ENCODE measurements around the gene BAIAP2.
A peak's percentile ranks its signal among the peaks of the same experiment; 100 is the strongest.
"Not testable (repeated sequence)": the region's sequence is repeated elsewhere in the genome, so short reads cannot be mapped to it uniquely, and the experiment has no call there.

BAIAP2 gene

GRCh38 chr17:81138500-81138899, 103.5 kb downstream of the BAIAP2 start:
- DNase-seq (ENCODE audit: low read depth in 2 of 2) = no peak

- no peak for DNase-seq (ENCODE audit: low read depth in 2 of 2)
Observed at GRCh38 chr17:81139428-81139827, 104.5 kb downstream of the BAIAP2 start.

GRCh38 chr17:81140018-81140417, 105.1 kb downstream of the BAIAP2 start:
- DNase-seq (ENCODE audit: low read depth in 2 of 2) = no peak

DNA sequence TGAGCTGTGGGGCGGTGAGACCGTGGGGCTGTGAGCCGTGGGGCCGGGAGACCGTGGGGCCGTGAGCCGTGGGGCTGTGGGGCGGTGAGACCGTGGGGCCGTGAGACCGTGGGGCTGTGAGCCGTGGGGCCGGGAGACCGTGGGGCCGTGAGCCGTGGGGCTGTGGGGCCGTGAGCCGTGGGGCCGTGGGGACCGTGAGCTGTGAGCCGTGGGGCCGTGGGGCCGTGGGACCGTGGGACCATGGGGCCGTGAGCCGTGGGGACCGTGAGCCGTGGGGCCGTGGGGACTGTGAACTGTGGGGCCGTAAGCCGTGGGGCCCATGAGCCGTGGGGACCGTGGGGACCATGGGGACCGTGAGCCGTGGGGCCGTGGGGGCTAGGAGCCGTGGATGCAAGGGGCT, 105.7 kb downstream of the BAIAP2 start:
- DNase-seq (ENCODE audit: low read depth in 2 of 2) = no peak

GRCh38 chr17:81142301-81143199, 107.6 kb downstream of the BAIAP2 start:
- peak; percentile 25 to 34 for DNase-seq (ENCODE audit: low read depth in 2 of 2)

- DNase-seq (ENCODE audit: low read depth in 2 of 2) = no peak
Observed at GRCh38 chr17:81143200-81143527, 108.2 kb downstream of the BAIAP2 start.

- DNase-seq (ENCODE audit: low read depth in 2 of 2) = no peak
Observed at GRCh38 chr17:81143717-81144422, 108.9 kb downstream of the BAIAP2 start.

- DNase-seq (ENCODE audit: low read depth in 2 of 2) = no peak
Observed at GRCh38 chr17:81144423-81144781, 109.5 kb downstream of the BAIAP2 start.

- not testable (repeated sequence) for DNase-seq (ENCODE audit: low read depth in 2 of 2)
Observed at GRCh38 chr17:81146208-81146607, 111.3 kb downstream of the BAIAP2 start.

DNA sequence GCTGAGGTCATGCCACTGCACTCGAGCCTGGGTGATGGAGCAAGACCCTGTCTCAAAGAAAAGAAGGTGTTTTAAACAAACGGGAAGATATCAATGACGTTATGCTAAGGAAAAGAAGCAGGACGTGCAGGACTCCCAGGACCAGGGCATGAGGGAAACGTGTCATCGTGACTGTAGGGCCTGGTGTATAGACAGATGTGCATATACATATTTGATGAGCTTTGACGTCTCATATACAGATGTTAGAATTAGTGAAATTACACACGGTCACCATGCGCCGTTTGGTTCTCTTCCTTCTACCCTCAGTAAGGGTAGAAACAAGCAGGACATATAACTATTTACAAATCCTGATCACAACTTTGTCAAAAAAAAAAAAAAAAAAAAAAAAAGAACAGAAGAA, 112.8 kb downstream of the BAIAP2 start:
- DNase-seq (ENCODE audit: low read depth in 2 of 2) = no peak

GRCh38 chr17:81148571-81148970, 113.6 kb downstream of the BAIAP2 start:
- DNase-seq (ENCODE audit: low read depth in 2 of 2) = no peak

- no peak for DNase-seq (ENCODE audit: low read depth in 2 of 2)
Observed at GRCh38 chr17:81148986-81149533, 114.1 kb downstream of the BAIAP2 start.

- DNase-seq (ENCODE audit: low read depth in 2 of 2) = no peak
Observed at GRCh38 chr17:81150377-81151077, 115.6 kb downstream of the BAIAP2 start.

DNA sequence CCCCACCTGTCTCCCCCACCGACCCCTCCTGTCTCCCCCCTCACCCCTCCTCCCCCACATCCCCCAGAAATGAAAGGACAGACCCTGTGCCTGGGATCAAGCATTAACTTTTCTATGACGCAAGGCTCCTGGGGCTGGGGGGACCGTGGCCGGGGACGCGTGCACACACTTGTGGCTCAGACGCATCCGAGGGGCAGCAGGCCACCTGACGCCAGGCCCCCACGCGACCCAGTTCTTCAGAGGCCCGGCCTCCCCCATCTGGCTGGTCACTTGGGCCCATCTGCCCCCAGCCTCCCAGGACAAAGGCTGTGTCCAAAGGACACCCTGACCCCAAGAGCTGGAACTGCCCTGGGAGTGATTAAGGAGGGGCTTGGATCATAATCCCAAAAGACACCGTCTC, 116.3 kb downstream of the BAIAP2 start:
- no peak for DNase-seq (ENCODE audit: low read depth in 2 of 2)

DNA sequence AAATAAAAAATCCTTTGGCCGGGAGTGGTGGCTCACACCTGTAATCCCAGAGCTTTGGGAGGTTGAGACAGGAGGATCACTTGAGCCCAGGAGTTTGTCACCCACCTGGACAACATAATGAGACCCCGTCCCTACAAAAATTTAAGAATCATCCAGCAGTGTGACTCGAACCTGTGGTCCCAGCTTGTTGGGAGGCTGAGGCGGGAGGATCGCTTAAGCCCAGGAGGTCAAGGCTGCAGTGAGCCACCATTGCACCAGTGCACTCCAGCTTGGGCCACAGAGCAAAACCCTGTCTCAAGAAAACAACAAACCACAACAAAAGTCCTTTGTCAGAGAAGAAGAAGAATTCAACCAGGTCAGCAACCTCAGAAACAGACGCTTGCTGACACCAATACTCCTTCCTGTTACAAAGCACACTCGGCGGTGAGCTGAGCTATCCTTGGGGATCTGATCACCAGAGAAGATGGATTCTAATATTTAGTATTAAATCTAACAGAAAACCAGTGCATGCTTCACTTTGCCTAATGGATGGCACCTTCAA, 117.4 kb downstream of the BAIAP2 start:
- DNase-seq (ENCODE audit: low read depth in 2 of 2) = no peak

DNA sequence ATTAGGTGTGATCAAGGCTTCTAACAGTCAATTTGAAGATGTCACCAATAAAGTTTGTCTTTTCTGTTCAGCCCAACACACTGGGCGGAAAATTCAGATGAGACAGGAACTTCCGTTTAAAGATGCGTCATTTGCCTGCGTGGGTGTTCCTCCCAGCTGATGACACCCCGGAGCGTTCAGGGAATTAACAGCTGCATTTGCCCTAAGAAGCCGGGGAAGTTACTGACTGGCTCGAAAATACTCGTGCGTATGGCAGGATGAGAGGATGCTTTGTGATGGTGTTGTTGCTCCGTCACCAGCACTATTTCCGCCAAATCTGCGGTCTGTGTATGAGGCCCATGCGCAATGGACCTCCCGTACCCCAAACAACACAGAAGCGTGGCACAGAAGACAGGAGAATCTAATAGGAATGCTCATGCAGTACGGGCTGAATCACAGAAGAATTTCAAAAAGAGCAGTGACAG, 118.4 kb downstream of the BAIAP2 start:
- no peak for DNase-seq (ENCODE audit: low read depth in 2 of 2)

GRCh38 chr17:81154016-81154415, 119.1 kb downstream of the BAIAP2 start:
- not testable (repeated sequence) for DNase-seq (ENCODE audit: low read depth in 2 of 2)

DNA sequence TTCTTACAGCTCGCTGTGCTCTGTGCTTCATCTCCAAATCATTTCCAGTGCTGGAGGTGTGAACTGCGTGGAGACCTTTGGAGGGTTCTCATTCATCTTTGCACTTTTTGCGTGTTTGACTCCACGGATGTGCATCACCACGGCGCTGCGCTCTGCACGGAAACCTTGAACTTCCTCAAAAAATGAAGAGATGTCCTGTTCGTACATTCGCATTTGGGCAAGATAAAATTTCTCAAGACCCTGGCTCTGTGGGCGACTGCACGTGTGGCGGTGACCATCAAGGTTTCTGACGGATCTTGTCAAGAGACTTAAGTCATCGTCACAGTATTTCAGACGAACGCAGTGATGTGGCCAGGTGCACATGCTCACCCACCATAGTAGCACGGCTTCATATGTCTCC, 120.0 kb downstream of the BAIAP2 start:
- no peak for DNase-seq (ENCODE audit: low read depth in 2 of 2)

- DNase-seq (ENCODE audit: low read depth in 2 of 2) = no peak
Observed at GRCh38 chr17:81156866-81157805, 122.2 kb downstream of the BAIAP2 start.

DNA sequence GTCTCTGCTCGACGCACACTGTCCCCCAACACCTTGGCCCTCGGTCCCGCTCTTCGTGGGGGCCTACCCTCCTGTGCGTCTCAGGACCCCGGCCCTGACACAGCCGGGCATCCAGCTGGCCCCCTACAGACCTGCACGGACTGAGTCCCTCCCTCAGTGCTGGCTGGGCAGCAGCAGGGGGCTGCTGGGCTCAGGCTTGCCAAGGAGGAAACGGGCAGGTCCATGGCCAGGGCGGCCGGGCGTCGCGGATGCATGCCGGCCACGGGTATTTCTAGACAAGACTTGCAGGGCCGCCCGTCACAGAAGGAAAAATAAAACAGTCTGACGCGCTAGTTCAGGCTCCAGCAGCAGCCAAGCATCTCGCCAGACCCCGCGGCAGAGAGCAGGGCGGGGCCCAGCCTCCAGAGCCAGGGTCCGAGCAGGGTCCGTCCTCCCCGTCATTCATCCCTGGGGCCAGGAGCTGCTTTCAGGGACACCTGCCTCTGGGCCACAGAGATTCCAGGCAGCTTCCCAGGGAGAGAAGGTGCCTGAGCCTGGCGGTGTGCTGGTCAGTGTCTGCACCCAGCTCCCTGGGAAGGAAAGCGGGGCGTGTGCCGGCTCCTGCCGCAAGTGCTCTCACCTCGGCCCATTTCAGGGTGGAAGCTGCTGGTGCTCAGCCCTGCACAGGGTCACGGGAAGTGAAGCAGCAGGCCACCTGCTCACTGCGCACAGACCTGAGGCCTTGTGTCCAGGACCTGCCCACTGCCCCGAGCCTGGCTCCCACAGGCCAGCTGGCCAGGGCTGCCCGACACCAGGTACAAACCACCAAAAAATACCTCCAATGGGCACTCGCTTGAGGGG, 123.1 kb downstream of the BAIAP2 start:
- no peak for DNase-seq (ENCODE audit: low read depth in 2 of 2)

Measured in stimulated activated CD8-positive, alpha-beta memory T cell treated with anti-CD3 and anti-CD28 coated beads, Interleukin-15, amount 100 ng/mL, for 48 hours (primary cell).